ENCODE measurements around the gene TP63. TPM values are rescaled to one million over a fixed set of nuclear protein-coding genes. Genes with fewer than 3 reads are reported as not detected.

TP63 gene
- total and polyA plus RNA-seq, 2 experiments from 2014 or later: not detected

GRCh38 chr3:189833266-189833665 is 202.1 kb downstream of the TP63 start:
- H3K4me1 Mint-ChIP-seq: no peaks in the 10 kb centered on the region; the same call in 2 of the 3 replicates
- Histone ChIP-seq H3K79me2 (replicated peaks; ENCODE audit: insufficient read depth) (no peaks in the 10 kb centered on the region), H3K9me2 (ENCODE audit: insufficient read depth) (no peaks in the 10 kb centered on the region), H4K20me1 (replicated peaks; ENCODE audit: insufficient read depth) (no peaks in the 10 kb centered on the region), H3K4me2 (no peak overlapping the region), H2AFZ (no peak overlapping the region), H3K4me1 (ENCODE audit: insufficient read depth) (no peaks in the 10 kb centered on the region), H3K27ac (ENCODE audit: low read depth) (no peak overlapping the region), H3K27me3 (ENCODE audit: insufficient read depth) (no peaks in the 10 kb centered on the region), H3K4me3 (no peak overlapping the region), H3F3A (replicated peaks; ENCODE audit: low read depth) (no peaks in the 10 kb centered on the region), H3K36me3 (ENCODE audit: insufficient read depth) (no peaks in the 10 kb centered on the region)
- no peak overlapping the region for H3K27ac Mint-ChIP-seq
- H3K9me3 Mint-ChIP-seq: no peaks in the 10 kb centered on the region
- TF ChIP-seq JUNB (IDR thresholded peaks at IDR 0.05; ENCODE audit: unreplicated experiment): no peak
- no peak for TF ChIP-seq ZNF462 (CRISPR knock-in tag; IDR thresholded peaks at IDR 0.05)
- no peak for TF ChIP-seq ZNF331 (CRISPR knock-in tag; IDR thresholded peaks at IDR 0.05; ENCODE audit: low read depth)
- no peak for TF ChIP-seq REST (IDR thresholded peaks at IDR 0.05; ENCODE audit: unreplicated experiment)
- TF ChIP-seq POLR2AphosphoS5 (IDR thresholded peaks at IDR 0.05; ENCODE audit: low read depth): no peak
- no peak for TF ChIP-seq STAT1 (IDR thresholded peaks at IDR 0.05; ENCODE audit: unreplicated experiment)
- TF ChIP-seq EZH2 (IDR thresholded peaks at IDR 0.05; ENCODE audit: low read depth, unreplicated experiment): no peak
- no peak for TF ChIP-seq CTCF (conservative IDR thresholded peaks at IDR 0.05; ENCODE audit: low read depth in 2 of 2)
- TF ChIP-seq CREB1 (CRISPR knock-in tag; IDR thresholded peaks at IDR 0.05; ENCODE audit: low read depth): no peak
- no peak for TF ChIP-seq NANOG (IDR thresholded peaks at IDR 0.05; ENCODE audit: borderline replicate concordance)
- TF ChIP-seq ETS1 (IDR thresholded peaks at IDR 0.05): no peak
- no peak for TF ChIP-seq ZNF114 (CRISPR knock-in tag; IDR thresholded peaks at IDR 0.05)
- no peak for TF ChIP-seq EZH2phosphoT487 (IDR thresholded peaks at IDR 0.05; ENCODE audit: unreplicated experiment)
- H3K4me3 Mint-ChIP-seq: no peak overlapping the region
- H3K36me3 Mint-ChIP-seq (ENCODE audit: low read depth): no peaks in the 10 kb centered on the region
- no peak for ATAC-seq
- H3K27me3 Mint-ChIP-seq (ENCODE audit: insufficient read depth, low read depth, poor library complexity): no peaks in the 10 kb centered on the region
- DNase-seq (ENCODE audit: low spot score): no peak

All from GM23338 (cell line).